HG02884 (cell line): ENCODE data around the gene TUBB6.

Experiments
- ATAC-seq: cut with Tn5 transposase; IDR thresholded peaks from one replicate; pipeline ENCODE4 v1.9.1; 2021; ENCODE audit warnings: mild to moderate bottlenecking, moderate library complexity; ENCODE audit not compliant: unreplicated experiment

The TUBB6 gene

DNA sequence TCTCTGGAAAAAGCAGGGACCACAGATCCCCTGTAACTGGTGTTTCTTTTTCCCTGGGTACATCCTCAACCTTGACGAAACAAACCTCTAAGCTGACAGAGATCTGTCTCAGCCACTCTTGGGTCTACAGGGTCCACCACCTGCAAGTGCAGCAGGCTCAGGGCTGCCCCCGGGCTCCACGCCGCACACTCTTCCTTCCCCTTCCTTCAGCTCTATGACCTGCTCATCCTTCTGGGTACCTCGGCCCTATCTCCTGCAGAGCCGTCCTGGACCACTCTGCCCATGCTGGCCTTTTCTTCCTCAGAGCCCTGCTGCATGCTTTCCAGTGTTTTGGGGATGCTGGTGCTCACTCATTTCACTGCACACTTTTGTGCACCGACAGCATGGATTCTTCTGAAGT is 27.5 kb downstream of the TUBB6 start:
- ATAC-seq, result no peak

DNA sequence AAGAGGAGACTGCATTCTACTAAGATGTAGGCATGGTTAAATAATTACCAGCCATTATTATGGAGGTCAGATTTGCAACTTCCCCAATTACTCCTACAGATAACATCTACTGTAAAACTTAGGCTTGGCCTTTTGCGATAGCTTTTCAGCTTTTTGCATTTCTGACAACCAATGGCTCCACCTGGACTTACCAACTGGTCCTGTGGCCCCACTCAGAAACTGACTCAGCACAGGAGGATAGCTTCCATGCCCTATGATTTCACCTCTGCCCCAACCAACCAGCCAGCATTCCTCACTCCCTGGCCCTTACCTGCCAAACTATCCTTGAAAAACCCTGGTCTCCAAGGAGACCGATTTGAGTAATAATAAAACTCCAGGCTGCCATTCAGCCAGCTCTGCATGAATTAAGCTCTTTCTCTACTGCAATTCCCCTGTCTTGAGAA is 28.2 kb downstream of the TUBB6 start:
- ATAC-seq, result no peak

DNA sequence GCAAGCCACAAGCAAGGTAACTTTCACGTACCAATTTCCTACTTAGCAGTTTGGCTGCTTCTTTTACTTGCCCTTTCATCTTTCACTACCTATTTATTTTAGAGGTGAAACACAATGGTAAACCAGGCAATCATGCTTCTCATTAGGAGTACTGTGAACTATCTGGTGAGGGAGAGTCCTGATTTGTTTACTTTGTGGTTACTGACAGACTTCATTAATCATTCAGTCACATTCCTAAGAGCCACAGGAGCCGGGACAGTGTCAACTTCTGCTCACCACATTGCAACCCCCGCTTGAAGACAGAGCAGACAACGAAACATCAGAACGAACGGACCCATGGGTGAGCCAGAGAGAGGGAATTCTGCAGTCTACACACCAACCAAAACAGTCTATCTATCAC is 28.8 kb downstream of the TUBB6 start:
- no peak for ATAC-seq

DNA sequence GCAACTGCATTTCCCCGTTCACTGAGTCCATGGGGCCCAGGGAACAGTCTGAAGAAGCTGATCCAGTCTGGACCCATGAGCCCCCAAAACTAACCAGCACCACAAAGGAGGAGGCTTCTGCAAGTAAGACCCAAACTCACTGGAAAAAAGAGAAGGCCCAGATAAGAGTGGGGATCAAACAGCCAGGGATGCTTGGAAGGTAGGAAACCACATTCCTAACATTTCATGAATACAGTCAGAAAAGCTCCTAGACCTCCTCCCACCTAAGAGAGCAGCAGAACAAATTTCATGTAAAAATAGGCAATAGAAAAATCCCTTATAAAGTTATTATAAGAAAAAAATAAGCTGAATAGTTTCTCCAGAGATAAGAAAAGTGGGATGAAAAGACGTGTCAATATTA is 30.3 kb downstream of the TUBB6 start:
- ATAC-seq, result no peak

DNA sequence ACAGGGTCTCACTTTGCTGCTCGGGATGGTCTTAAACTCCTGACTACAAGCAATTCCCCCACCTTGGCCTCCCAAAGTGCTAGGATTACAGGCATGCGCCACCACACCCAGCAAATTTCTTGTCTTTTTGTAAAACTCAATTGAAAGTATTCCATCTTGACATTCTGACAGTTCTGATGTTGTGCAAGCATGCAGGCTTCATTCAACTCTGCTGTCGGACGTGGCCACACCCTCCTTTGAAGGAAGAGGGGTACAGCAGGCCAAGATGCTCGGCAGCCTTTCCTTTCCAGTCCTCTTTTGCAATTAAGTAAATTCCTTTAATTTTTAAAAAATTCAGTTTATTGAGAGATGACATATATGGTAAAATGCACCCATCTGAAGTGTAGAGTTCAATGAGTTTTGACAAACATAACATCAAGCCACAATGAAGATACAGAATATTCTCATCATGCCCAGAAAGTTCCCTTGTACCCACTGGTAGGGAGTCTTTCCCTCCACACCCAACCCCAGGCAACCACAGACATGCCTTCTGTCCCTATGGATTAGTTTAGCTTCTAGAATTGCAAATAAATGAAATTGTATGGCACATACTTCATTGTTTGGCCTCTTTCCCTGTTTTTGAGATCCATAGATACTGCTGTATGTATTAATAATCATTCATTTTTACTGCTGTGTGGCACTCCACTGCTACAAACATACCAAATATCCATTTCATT is 33.1 kb downstream of the TUBB6 start:
- ATAC-seq, result no peak

DNA sequence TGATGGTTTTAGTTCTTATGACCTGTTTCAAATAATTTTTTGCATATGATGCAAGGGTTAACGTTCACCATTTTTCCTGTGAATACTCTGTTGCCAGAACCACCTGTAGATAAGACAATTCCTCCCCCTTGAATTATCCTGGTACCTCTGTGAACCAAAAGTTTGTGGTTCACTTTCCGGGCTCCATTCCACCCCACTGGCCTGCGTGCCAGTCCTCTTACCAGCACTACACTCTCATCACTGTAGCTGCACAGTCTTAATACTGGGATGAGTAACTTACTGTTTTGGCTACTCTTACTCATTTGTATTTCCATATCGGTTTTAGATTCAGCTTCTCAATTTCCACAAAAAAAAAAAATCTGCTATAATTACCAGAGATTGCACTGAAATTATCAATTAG is 34.6 kb downstream of the TUBB6 start:
- ATAC-seq, result no peak

DNA sequence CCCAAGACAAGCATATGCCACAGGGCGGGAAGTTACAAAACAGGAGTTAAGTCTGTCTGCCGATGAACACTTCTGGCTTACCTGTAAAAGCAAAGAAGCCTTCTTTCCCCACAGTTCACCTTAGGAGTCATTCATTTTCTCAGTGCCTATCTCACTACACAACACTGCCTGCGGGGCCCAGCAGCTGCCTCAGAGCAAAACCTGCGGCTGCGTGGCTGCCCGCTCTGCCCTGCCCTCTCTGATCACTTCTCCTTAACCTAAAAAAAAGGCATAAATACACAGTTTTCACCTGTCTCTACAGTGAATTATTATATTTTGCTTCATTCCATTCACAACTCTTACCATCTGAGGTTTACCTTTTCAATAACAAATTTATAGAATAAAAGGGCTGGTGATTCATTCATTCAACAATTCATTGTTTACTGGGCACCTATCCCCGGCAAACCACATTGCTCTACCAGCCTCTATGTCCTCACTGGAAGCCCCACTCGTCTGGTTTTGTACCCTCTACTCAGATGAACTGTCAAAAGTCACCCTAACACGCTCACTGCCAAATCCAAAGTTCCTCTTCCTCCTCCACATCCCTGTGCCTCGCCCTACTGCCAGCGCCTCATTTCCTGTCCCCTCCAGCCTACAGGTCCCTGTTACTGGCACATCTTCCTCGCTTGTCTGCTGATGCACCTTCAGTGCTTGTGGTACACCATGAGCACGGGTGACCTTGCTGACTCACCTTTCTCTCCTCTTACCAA is 37.6 kb downstream of the TUBB6 start:
- no peak for ATAC-seq

DNA sequence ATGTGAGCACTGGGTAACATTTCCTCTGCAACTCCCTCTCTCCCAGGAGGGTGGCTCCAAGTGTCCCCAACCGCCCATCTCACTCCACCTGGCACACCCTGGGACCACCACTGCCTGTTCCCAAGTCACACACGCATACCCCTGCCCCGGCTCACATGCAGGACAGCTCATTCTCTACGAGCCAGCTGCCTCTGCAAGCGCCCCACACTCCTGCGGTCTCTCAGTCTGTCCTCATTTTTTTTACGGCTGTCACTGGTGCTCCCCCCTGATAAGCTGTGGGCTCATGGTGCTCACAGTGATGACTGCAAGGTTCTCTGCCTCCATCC is 38.2 kb downstream of the TUBB6 start:
- ATAC-seq, result no peak

DNA sequence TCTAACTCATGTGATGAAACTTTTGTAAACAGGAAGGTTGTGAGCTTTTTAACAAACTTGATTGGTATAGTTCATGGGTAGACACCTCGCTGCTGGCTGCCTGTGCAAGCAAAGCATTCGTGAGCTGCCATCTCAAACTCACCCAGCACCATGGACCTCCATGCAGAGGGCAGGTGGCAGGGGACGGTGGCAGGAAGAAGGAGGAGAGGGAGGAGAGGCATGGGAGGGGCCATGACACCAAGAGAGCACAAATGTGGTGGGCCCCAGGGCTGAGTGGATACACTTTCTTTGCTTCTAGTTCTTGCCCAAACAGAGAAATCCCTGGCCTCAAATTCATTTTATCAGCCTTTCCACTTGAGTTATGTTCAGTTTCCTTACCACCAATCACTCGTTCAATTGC is 39.9 kb downstream of the TUBB6 start:
- no peak for ATAC-seq

DNA sequence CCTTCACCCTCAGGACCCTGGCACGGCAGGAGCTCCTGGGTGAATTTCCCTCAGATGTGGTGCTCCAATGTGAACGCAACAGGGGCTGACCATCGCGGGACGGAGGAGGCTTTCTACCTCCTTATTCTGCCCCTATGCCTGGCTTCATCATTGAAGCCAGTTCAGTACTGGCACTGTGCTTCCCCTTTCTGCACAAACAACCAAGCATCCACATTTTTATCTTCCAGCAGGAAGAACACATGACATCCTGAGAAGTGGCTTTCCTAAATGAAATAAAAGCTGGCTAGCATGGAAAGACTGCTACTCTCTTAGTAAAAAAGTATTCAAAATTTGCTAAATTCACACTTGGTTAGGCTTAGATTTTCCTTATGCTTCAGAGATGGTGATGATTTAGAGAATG is 44.1 kb downstream of the TUBB6 start:
- no peak for ATAC-seq

DNA sequence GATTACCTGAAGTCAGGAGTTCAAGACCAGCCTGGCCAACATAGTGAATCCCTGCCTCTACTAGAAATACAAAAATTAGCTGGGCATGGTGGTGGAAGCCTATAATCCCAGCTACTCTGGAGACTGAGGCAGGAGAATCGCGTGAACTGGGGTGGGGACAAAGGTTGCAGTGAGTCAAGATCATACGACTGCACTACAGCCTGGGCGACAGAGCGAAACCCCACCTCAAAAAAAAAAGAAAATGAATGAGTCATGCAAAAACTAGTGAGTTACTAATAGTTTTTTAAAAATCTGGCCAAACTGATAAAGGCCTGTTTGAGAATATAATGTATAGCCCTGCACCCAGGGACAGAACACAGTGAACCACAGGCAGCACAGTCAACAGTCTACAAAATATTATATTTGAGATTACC is 51.5 kb downstream of the TUBB6 start:
- ATAC-seq, result no peak

DNA sequence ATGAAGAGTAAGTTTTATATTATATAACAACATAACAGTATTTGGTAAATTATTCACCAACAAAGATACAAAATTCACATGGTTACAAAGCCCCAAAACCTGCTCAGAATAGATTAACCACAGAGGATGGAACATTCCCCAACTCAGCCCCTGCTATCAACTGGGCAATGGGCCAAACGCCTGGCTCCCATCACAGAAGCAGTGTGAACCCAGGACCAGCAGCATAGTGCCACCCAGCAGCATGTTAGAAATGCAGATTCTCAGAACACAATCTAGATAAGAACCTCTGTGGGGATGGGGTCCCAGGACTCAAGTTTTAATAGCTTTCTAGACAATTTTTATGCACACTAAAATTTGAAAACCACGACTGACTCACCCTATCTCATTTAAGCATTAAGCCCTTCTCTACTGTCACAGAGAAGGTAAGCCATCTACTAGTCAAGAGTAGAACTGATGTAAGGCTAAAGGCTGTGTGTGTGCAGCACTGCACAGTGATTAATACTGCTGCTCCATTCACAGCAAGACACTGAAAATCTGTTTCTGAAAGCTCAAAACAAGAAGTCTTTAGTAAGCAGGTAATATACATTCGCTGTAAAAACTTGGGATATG is 53.8 kb downstream of the TUBB6 start:
- ATAC-seq, result no peak

DNA sequence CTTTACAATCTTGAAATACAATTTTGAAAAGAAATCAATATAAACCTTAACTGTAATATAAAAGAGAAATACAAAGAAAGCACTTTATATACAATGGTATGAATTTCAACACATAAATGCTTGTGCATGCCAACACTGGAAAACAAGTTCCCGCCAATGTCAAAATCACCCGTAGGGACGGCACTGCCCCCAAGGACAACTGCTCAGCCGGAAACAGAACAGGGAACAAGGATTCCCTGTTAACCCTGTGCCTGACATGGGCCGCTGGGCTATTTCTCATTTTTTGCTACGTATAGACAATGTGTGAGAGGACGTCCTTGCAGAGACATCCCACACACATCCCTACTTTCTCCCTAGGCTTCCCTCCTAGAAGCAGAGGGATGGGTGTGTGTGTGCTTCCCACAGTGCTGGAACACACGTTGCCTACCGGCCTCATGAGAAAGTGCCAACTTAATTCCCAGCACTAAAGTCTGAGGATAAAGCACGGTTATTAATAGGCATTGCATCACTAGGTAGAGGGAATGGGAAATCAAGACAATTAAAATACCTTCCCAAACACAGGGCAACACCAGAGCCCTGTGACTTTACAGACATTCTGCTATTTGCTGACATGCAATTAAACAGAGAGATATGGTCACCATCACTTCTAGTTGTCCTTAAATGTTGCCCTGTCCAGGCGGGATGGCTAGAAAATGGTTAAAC is 54.6 kb downstream of the TUBB6 start:
- ATAC-seq, result no peak

DNA sequence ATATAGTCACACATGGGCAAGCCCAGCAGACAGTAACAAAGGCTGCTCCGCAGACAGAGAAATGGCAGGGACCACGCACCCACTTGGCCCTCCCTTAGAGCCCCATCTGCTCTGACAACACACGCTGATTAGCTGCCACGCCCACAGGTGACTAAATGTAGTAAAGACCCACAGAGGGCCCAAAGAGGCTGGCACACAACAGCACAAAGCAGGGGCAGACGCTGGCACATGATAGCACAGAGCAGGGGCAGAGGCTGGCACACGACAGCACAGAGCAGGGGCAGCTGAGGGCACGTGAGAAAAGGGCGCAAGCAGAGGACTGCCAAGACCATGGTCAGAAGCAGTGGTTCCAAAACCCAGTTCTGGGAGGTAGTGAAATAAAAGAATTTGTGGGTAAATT is 58.3 kb downstream of the TUBB6 start:
- no peak for ATAC-seq

DNA sequence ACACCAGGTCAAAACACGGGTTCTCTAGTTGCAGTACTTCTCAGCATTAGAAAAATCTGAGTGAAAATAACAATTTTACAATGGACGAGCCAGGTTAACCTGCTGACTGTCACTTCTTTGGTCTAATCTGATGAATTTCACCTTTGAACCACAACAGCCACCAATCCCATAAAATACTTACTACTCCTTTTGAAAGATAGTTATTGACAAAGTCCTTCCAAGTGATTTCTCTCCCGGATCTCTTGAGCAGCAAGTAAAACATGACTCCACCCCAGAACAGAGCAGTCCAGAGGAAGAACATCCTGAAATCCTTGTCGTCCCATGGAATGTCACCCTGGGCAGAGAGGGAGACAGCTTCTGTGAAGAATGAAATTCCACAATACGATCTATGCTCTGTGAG is 58.7 kb downstream of the TUBB6 start:
- ATAC-seq, result no peak

DNA sequence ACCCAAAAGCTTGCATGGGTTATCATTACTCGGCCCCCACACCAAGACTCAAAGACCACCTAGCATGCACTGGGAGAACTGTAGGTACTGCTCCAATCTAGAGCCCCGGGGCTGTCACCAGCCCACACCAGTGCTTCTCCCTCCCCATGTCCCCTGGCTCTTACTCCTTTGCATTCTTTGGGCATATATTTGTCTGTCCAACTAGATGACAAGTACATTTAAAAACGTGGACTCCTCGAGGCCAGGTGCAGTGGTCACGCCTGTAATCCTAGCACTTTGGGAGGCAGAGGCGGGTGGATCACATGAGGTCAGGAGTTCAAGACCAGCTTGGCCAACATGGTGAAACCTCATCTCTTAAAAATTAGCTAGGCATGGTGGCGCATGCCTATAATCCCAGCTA is 61.2 kb downstream of the TUBB6 start:
- no peak for ATAC-seq

DNA sequence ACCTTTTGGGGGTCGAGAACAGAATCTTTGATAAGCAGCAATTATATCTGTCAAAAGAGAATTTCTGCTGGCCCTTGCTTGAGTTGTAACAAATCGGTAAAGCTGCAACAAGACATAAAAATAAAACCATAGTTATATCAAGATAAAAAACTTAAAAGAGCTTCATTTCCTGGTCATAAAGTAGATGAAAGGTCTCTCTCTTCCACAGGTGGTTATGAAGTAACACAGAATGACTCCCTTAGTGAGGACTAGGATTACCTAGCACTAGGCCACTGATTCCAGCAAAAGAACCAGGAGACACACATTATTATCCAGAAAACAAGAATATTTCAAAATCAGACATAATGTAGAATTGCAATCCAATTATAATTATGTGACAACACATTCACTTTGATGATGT is 63.5 kb downstream of the TUBB6 start:
- no peak for ATAC-seq

DNA sequence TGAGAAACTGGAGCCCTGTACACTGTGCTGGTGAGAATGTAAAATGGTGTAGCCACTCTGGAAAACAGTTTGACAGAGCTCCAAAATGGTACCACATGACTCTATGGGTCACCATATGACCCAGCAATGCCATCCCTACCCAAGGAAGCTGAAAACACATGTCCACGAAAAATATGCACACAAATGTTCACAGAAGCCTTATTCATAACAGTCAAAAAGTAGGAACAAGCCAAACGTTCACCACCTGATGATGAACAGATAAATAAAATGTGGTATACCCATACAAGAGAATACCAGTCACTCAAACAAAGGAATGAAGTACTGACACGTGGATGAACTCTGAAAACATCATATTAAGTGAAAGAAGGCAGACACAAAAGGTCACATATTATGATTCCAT is 64.4 kb downstream of the TUBB6 start:
- ATAC-seq, result no peak

DNA sequence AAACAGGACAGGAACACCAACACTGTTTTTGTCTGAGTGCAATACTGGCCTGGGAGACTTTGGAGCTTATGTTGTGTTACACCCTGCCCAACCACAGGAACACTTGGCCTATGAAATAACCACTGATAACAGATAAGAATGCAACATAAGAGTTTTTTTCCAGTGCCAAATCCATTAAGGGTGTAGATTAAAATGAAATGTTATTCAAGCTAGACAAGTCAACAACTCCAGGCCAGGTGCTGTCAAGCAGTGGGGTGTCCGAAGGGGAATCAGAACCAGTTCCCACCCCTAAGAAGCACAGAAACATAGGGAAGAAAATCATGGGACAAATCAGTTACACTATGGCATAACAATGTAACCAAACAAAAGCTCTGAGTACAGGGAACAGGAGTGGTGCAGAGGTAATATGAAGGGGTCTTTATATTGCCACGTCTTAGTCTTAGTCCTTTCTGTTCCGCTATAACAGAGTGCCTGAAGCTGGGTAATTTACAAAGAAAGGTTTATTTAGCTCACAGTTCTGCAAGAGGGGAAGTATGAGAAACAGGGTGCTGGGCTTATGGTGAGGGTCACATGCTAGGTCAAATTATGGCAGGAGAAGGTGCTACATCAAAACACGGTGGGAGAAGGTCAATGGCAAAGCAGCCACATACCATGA is 65.2 kb downstream of the TUBB6 start:
- no peak for ATAC-seq

DNA sequence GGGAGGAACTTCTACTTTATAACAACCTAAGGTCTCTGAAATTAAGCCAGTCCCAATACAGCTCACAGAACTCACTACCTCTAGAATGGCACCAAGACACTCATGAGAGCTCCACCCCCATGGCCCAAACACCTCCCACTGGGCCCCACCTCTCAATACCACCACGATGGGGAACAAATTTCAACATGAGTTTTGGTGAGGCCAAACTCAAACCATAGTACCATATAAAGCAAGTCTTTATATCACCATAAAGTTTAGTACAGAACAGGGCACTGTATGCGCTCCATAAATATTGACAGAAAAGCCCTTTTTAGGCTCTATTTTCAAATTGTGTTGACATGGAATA is 65.7 kb downstream of the TUBB6 start:
- no peak for ATAC-seq

DNA sequence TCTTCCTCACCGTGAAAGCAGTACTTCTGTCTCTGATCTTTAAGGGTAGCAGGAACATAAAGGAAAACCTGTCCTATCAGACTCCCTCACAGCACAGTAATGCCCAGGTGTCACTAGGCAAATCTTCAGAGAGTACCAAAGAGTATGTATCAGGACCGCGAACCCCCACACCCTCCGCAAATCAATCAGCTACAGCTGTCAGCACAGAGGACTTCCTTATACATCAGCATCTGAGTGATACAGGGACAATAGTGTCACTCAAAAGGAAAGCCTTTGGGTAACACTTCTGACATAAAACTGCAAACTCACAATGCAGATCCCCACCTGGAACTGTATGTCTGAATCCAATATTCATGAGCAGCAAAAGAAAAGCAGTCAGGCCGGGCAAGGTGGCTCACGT is 66.4 kb downstream of the TUBB6 start:
- no peak for ATAC-seq
